ENCODE data around the gene SYT5. TPM values are rescaled to one million over a fixed set of nuclear protein-coding genes. Genes with fewer than 3 reads are reported as not detected.
"Not testable (repeated sequence)": the region's sequence is repeated elsewhere in the genome, so short reads cannot be mapped to it uniquely, and the experiment has no call there.

SYT5 gene
- total RNA-seq, 1 donor from 2014 or later = 0.06 TPM

DNA sequence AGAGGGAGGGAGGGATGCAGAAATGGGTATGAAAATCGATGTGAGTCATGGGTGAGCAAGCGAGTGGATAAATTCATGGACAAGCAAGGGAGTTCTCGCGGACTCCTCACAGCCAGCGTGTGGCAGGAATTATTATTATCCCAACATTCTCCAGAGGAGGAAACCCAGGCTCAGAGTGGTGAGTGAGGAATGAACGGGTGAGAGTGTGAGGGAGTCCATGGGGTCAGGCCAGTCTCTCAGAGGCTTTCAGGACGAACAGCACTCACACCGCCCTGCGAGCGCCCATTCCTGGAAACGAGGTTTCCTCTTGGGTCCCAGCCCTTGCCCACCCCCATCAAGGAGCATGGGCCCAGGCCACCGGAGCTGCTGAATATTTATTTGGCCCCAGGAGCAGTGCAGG is 7.3 kb downstream of the SYT5 start:
- DNase-seq (ENCODE audit: extremely low read depth, low read depth, low spot score) = no peak

DNA sequence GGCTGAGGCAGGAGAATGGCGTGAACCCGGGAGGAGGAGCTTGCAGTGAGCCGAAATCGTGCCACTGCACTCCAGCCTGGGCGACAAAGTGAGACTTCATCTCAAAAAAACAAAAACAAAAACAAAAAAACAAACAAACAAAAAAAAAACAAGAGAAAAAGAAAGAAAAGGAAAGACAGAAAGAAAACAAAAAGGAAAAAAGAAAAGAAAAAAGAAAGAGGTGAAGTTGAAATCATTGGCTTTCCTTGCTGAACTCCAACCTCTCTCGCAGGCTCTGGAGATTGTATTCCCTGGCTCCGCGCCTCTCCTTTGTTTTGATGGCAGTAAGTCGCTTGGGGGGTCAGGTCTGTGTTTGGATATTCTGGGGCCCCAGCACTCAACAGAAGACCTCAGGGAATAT is 7.8 kb downstream of the SYT5 start:
- DNase-seq (ENCODE audit: extremely low read depth, low read depth, low spot score) = not testable (repeated sequence)

DNA sequence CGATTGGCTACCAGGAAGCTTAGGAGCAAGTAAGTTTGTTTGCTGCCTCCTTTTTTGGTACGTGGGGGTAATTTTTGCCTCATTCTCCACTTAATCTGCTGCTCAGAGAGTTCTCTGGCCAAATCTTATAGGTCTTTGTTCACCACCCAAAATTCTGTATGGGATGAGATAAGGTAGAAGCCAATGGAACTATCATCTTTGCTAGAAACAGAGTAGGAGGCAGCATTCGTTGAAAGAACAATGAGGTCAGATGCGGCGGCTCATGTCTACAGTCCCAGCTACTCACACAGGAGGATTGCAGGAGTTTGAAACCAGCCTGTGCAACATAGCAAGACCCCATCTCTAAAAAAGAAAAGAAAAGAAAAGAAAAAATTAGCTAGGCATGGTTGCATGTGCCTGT is 8.6 kb downstream of the SYT5 start:
- no peak for DNase-seq (ENCODE audit: extremely low read depth, low read depth, low spot score)

DNA sequence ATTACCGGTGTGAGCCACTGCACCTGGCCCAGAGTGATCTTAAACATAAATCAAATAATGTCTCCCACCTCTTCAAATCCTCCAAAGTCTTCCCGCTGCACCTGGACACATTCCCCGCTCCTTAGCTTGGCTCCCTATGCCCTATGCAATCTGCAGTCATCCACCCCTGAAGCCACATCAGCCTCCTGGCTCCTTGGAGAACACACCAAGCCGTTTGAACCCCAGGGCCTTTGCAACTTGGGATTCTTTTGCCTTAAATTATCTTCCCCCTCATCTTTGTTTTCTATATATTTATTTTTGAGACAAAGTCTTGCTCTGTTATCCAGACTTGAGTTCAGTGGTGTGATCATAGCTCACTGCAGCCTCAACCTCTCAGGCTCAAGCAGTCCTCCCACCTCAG is 11.0 kb downstream of the SYT5 start:
- no peak for DNase-seq (ENCODE audit: extremely low read depth, low read depth, low spot score)

DNA sequence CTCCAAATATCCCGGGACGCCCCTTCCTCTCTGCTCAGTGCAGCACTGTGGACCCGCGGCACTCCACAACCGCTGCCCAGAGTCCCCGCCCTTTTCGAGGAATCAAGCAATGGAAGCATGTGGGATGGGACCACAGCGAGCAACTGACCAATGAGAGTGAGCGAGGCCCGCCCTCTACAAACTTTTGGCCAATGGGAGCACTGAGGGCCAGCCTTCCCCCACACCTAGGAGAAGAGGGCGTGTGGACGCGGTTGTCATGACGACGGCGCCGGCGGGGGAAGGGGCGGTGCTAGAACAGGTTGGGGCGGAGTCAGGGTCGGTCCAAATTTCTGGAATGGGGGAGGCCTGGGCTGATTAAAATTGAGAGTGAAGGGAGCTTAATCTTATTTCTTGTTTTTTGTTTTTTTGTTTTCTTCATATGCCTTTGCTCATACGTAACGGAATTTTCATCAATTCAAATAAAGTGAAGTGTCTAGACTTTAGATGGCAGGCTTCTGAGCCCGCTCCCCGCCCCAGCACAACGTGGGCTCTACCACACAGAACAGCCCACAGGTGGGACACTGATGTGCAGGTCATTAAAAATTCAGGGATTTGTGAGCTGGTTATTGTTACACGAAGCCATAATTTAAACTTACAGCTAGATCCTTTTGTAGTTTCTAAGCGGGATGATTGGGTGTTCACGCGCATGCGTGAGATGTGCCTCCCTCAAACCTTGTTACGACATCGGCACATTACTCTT is 13.4 kb downstream of the SYT5 start, which contains the start of gene DNAAF3:
TSS of gene DNAAF3 (minus strand) at position 84 of the 739 bp plus-strand sequence. CDS start 200 bp downstream, outside the sequence.
- peak; percentile 85 for DNase-seq (ENCODE audit: extremely low read depth, low read depth, low spot score)

DNA sequence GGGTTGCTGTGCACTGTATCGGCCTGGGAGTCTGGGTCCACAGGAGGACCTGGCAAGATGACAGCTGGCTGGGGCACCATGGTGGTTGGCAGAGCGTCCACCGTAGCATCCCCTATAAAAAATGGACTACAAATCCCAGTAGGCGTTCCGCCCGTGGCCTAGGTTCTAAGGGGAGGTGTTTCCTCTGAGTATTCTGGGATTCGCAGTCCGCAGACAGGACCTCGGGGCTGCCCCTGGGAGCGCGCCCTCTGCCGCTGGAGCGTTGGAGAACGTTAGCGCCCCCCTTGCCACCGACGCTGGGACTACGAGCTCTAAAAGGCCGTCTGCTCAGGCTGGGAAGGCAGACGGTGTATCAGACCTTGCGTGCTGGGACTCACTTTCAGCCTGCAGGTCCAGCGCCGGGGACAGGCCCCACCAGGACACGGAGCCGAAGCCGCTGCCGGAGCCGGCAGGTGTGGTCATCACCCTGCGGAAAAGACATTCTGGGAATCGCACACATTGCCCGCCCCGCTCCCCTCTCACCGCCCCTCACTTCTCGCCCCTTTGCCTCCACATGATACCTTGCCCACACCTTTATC is 14.0 kb downstream of the SYT5 start:
- no peak for DNase-seq (ENCODE audit: extremely low read depth, low read depth, low spot score)

DNA sequence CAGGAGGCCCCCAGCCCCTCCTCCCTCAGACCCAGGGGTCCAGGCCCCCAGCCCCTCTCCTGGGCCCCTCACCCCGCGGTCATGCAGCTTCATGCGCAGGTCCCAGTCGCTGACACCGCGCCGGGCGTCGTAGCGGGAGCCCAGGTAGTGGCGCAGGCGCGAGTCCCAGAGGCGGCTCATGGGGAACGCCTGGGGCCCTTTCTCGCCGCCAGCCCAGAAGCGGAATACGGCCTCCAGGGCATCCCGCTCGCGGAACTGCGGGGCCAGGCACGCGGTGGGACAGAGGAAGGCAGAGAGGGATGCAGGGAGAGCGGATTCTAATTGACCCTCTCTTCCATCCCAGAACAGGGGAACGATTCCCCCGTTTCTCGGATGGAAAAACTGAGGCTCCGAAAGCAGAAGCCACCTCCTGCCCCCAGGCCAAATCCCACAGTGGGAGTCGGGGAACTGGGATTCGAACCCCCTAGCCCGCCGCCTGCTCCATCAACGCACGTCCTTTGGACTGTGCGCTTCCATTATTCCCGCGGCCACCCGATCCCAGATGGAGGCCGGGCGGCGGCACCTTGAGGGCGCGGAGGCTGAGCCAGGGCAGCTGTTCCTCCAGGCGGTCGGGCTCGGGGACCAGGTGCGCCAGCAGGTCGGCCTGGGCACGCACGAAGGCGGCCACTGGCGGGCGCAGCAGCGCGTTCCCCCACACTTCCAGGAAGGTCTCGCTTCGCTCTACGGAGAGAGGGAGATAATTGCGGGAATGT is 18.3 kb downstream of the SYT5 start:
- no peak for DNase-seq (ENCODE audit: extremely low read depth, low read depth, low spot score)

DNA sequence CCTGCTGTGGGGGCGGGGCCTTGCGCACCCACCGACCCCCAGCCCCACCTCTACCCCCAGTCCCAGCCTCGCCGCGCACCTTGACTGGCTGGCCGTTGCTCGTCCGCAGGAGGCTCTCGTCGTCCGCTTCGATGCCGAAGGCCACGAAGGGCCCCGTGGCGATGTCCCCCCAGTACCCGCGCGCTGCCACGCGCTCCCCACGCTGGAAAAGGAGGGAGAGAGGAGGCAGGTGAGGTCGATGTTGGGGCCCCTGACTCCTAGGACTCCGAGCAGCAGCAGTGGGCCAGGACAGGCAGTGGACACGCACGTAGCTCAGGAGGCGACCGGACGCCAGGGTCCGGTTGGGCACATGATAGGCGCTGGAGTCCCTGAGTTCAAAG is 19.1 kb downstream of the SYT5 start:
- DNase-seq (ENCODE audit: extremely low read depth, low read depth, low spot score) = no peak

DNA sequence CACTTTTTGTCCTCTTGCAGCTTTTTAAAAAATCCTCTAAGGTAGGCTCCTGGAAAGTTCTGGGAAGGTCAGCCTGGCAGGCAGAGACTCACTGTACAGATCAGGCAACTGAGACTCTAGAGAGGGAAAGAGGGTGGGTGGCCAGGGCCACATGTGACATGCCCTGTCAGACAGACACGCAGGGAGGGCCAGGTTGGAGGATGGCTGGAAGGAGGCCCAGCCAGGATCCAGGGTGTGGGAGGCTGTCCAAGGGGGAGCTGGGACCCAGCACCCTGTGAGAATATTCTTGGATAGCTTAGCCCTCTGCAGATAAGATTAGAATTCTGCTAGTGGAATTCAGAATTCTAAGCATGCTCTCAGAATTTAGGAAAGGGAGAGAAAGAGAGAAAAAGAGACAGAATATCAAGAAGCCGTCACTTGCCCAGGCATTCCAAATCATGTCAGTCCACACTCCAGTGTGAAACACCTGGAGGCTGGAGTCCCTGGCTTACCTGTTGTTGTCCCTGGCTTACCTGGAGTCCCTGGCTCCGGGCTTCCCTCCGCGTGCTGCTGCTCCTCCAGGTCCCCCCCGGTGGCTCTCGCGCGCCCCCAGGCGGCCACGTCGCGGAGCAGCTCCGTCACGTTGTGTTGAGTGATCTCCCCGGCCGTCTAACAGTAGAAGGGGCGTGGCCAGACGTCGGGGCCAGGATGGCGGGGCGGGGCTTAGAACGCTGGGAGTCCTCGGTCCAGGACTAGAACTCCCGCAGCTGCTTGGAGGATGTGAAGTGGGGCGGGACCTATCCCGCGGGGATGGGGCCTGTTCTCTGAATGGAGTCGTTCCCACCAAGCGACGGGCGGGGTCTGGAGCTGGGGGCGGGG is 19.7 kb downstream of the SYT5 start:
- no peak for DNase-seq (ENCODE audit: extremely low read depth, low read depth, low spot score)

DNA sequence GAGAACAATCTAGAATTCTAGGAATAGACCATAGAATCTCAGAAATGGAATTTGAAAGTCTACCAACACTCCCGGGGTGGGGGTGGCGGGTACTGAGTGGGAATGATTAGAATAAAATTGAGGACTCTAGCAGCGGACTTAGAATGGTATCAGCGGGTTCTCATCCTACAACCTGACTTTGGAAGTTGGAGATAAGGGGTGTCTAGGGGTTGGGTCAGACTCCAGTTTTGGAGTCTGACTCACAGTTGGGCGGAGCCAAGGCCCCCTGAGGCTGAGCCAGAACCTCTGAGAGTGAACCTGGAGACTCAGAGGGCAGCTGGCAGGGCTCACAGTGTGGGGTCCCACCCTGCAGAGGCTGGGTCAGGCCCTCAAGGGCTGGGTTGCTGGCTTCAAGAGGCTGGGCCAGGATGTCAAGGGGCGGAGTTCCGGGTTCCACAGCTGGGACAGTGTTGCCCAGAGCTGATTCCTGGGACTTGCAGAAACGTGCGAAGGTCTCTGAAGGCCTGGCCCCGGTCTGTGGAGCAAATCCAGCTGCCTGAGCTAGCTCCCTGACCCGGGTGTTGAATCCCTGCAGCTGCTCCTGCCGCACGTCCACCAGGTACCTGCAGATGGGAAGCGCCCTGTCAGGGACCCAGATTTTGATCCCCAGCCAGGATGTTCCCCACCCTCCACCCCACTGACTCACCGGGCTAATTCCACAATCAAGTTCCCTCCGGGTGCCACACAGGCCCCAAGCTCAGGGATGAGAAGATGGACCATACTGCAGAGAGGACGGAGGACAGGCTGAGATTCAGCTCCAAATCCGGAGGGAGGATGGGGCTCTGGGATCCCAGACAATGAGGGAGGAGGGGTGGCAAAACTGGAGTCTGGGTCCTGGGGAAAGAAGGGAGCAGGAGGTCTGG is 21.0 kb downstream of the SYT5 start:
- no peak for DNase-seq (ENCODE audit: extremely low read depth, low read depth, low spot score)

DNA sequence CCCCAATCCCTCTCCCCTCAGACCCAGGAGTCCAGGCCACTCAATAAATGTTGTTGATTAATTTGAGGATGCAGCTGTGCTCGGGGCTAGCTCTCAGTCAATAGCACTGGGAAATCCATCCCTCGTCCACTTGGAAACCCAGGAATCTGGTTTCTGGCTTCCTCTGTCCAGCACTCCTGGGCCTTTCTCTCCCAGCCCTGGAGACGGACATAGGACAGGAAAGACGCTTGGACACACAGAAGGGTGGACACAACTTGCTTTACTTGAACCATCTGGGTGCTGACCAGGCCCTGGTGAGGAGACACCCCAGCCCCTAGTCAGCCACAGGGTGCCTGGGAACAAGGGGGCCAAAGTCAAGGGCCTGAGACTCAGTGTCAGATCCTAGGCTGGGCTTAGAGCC is 21.7 kb downstream of the SYT5 start:
- no peak for DNase-seq (ENCODE audit: extremely low read depth, low read depth, low spot score)

DNA sequence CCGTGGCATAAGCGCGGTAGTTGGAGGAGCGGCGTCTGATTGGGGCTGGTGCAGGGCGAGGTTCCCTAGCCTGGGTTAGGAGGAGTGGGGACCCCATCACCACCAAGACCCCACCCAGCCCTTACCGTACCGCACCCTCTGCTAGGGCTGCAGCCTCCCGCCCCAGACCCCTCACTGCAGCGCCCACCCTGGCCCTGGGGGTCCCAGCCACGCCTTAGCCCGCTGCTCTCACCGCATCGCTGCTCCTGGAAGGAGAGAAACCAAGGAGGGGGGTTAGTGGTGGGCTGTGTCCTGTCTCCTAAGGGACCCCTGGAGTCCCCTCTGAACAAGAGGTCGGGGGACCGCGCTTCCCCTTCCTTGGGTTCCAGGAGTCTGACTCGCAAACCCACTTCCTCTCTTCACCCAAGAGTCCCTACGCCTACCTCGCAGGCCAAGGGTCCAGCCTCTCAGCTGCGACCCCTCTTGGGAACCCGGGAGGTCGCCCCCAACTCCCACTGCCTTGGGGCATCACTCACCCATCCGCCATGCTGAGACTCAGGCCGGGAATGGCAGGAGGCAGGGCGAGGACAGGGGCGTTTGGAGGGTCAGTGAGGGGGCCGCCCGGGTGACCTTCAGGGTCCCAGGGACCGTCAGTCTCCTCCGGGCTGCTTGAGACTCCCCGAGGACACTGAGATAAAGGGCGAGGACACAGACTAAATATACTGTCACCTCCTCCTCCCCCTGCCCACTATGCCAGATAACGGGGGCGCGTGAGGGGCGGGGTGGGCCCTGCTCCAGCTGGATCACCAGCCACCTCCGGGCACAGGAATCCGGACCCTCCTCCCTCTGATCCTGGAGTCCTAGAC is 22.8 kb downstream of the SYT5 start, which contains the start of gene TNNI3:
TSS of gene TNNI3 (minus strand) at position 669 of the 845 bp plus-strand sequence. CDS start at position 526, 143 bp downstream.
- DNase-seq (ENCODE audit: extremely low read depth, low read depth, low spot score) = no peak

DNA sequence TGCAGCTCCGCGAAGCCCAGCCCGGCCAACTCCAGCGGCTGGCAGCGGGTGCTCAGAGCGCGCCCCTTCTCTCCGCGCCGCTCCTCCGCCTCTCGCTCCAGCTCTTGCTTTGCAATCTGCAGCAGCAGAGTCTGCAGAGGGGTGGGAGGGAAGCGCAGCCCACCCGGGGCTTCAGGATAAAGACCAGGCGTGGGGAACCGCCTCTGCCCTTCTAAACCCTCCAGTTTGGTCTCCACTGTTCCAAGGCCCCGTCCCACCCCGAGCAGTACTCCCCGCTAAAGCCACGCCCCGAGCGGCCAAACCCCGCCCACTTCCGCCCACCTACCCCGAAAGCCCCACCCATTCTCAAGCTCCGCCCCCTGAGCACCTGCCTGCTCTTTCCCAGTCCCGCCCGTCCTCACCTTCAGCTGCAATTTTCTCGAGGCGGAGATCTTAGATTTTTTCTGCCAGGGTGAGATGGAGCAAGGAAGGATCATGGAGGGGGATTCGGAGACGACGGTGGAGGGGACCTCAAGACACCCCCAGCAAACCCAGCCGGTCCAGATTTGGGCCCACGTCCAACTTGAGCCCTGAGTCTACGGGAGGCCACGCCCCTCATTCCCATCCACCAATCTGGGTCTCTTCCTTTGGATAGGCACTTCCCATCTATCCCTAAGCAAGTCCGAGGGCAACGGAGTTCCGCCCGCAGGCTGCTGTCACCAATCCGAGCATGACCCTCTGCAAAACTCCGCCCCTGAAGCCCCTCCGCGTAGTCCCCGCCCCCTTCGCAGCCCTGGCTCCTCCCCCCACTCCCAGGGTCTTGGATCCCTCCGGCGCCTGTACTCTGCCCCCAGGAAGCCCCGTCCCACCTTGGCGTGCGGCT is 23.7 kb downstream of the SYT5 start:
- no peak for DNase-seq (ENCODE audit: extremely low read depth, low read depth, low spot score)

DNA sequence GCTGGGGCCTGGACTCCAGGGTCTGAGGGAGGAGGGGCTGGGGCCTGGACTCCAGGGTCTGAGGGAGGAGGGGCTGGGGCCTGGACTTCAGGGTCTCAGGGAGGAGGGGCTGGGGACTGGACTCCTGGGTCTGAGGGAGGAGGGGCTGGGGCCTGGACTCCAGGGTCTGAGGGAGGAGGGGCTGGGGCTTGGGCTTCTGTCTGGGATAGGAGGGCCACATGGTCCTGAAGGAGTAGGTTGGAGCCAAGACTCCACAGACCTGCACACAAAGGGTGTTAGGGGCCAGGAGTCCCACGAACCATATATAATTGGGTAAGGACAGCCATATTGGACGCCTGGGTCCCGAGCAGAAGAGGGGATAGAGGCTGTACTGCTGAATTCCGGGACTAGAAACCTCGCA is 24.3 kb downstream of the SYT5 start:
- not testable (repeated sequence) for DNase-seq (ENCODE audit: extremely low read depth, low read depth, low spot score)

DNA sequence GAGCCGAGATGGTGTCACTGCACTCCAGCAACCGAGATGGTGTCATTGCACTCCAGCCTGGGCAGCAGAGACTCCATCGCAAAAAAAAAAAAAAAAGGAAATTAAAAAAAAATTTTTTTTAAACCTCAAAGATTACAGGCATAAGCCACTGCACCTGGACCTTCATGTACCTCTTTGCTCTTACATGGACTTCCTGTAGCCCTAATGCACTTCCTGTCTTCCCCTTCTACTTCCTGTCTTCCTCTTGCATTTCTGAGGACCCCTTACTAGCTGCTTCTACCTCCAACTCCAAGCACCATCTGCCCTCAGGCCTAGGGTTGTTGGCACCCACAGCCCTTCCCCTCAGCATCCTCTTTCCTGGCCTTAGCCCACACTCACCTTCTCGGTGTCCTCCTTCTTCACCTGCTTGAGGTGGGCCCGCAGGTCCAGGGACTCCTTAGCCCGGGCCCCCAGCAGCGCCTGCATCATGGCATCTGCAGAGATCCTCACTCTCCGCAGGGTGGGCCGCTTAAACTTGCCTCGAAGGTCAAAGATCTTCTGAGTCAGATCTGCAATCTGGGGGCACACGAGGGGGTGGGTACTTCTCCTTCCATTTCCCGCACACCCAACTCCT is 26.3 kb downstream of the SYT5 start:
- no peak for DNase-seq (ENCODE audit: extremely low read depth, low read depth, low spot score)

DNA sequence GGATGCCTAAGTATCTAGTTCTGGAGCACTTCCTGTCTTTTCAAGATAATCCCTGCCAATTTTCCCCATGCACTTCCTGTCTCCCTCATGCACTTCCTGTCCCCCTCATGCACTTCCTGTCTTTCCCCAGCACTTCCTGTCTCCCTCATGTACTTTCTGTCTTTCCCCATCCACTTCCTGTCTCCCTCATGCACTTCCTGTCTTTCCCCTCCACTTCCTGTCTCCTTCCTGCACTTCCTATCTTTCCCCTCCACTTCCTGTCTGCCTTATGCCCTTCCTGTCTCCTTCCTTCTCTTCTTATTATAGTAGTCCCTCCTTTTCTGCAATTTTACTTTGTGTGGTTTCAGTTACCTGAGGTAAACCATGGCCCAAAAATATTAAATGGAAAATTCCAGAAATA is 28.1 kb downstream of the SYT5 start:
- no peak for DNase-seq (ENCODE audit: extremely low read depth, low read depth, low spot score)
